ENCODE measurements around the gene TGFBR3L. TPM values are rescaled to one million over a fixed set of nuclear protein-coding genes. Genes with fewer than 3 reads are reported as not detected.

The TGFBR3L gene
- total and polyA plus RNA-seq, 2 of the 8 experiments (the other 6 are each of a cell fraction or from before 2014, with no cell fraction given), result 3.1 to 3.7 TPM

DNA sequence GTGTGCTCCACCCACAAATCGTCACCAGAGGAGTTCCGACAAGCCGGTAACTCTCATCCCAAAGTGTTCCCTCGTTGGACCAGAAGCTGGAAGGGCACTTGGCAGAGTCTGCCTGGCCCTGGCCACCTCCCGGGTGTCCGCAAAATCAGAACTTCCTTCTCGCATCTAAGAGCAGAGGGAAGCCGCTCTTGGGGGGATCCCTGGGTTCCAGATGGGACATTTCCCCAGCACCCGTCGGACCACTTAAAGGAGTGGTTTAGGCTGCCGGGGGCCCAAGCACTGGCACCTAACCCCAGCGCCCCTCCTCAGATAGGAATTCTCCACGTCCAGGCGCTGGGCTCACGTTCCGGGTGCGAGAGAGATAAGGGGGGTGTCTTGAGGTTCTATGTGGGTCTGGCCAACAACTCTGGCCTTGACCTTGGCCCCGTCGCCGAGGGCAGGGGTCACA is 11.8 kb upstream of the TGFBR3L start:
- CTCF ChIA-PET (ENCODE audit: partially characterized antibody), result interaction anchor here (0.9 to 4.9 kb wide), 13 partner anchors 12 to 174 kb away, joined by 3 to 14 read pairs (median 4); partner anchors contain the start of genes PRR36 and TGFBR3L
- Histone ChIP-seq H2BK15ac (ENCODE audit: low read length) (no peak overlapping the region), H3K4ac (replicated peaks; ENCODE audit: insufficient read length, low read depth, low read length) (no peak overlapping the region), H4K5ac (ENCODE audit: insufficient read length, low read depth, low read length) (peak overlapping the region; percentile 65), H2AFZ (ENCODE audit: low read length) (no peak overlapping the region), H3K36me3 (ENCODE audit: control insufficient read depth in 2 of 4, insufficient read depth in 4 of 4, low read length in 3 of 4) (no peaks in the 10 kb centered on the region; a peak in 2 of 8 replicates), H2BK12ac (ENCODE audit: low read depth, low read length) (0 out of 2 replicates have a peak overlapping the region, but pooled peaks have one; percentile 27), H3K23ac (ENCODE audit: insufficient read length) (no peak overlapping the region), H3K18ac (ENCODE audit: extremely low read depth, low read length) (peak overlapping the region; percentile 86; the same call in 1 of the 2 replicates), H3K4me1 (replicated peaks in 1 of 4; ENCODE audit: control insufficient read depth in 3 of 4, insufficient read depth in 4 of 4, low read length in 3 of 4) (peaks cover 0 to 13% (median 7%) of the 10 kb centered on the region in 4 experiments; a peak in 5 of 7 replicates), H3K23me2 (ENCODE audit: low read depth, low read length) (peaks cover 13% of the 10 kb centered on the region), H3K9me3 (ENCODE audit: insufficient read depth in 2 of 2, low read depth in 1 of 2, low read length in 1 of 2) (no peaks in the 10 kb centered on the region), H3K27ac (ENCODE audit: low read depth, low read length) (peak overlapping the region; percentile 66; the same call in 1 of the 2 replicates), H3K4me3 (ENCODE audit: extremely low read depth in 1 of 4, insufficient read depth in 2 of 4, low read depth in 3 of 4, low read length in 4 of 4) (peak overlapping the region; percentile 30 to 86 (median 44)), H4K20me1 (replicated peaks in 1 of 2; ENCODE audit: control insufficient read depth in 1 of 2, insufficient read depth in 2 of 2, low read length in 2 of 2) (peaks cover 0 to 5% of the 10 kb centered on the region in 2 experiments), H3K56ac (replicated peaks; ENCODE audit: insufficient read length, low read depth, low read length) (no peak overlapping the region), H2AK5ac (ENCODE audit: low read depth, low read length) (peak overlapping the region; percentile 82; the same call in 1 of the 2 replicates), H2BK20ac (ENCODE audit: low read length) (no peak overlapping the region), H2BK5ac (ENCODE audit: low read depth, low read length) (peak overlapping the region; percentile 95), H3K9ac (replicated peaks in 1 of 4; ENCODE audit: extremely low read depth in 1 of 4, low read depth in 3 of 4, low read length in 3 of 4) (peak overlapping the region in 3 of 4 experiments; percentile 49 to 64 (median 63); a peak in 6 of 7 replicates), H3K4me2 (ENCODE audit: insufficient read depth in 1 of 2, low read depth in 2 of 2, low read length in 2 of 2) (peak overlapping the region; percentile 55 to 75), H3K79me1 (ENCODE audit: low read depth, low read length) (peaks cover 9% of the 10 kb centered on the region), H4K8ac (ENCODE audit: extremely low read depth, insufficient read depth, low read length) (peak overlapping the region; percentile 90; the same call in 1 of the 2 replicates), H3K27me3 (replicated peaks in 1 of 4; ENCODE audit: control insufficient read depth in 3 of 4, extremely low read depth in 1 of 4, insufficient read depth in 3 of 4, low read length in 3 of 4) (no peaks in the 10 kb centered on the region), H3K14ac (ENCODE audit: insufficient read length) (no peak overlapping the region), H4K91ac (replicated peaks; ENCODE audit: insufficient read length, low read length) (peak overlapping the region; percentile 90), H2BK120ac (replicated peaks; ENCODE audit: low read depth, low read length) (no peak overlapping the region), H3K79me2 (ENCODE audit: control insufficient read depth in 1 of 2, insufficient read depth in 2 of 2, low read length in 2 of 2) (peaks cover 0 to 22% of the 10 kb centered on the region in 2 experiments; a peak in 2 of 4 replicates)
- 51% methylated on average over 20 of the region's 20 CpGs; no CpG with 5 or more reads in 1 of the 2 experiments for WGBS, 2 experiments (ENCODE audit: extremely low coverage in 1 of 2, insufficient coverage in 1 of 2, insufficient read length in 1 of 2, insufficient replicate concordance in 2 of 2, low coverage in 1 of 2, low lambda C conversion rate in 2 of 2, missing lambda C conversion rate in 1 of 2)
- POLR2A ChIA-PET (ENCODE audit: partially characterized antibody), result interaction anchor here (1.0 to 5.0 kb wide), 10 partner anchors 9 to 45 kb away, joined by 4 to 22 read pairs (median 5); partner anchors contain the start of genes LRRC8E, SNAPC2 and TGFBR3L
- DNase-seq (ENCODE audit: low read depth in 1 of 2, low spot score in 2 of 2) (no peak), FAIRE-seq (no peak)
- 0 out of 2 replicates have a peak, but pooled peaks have one; percentile 16 for TF ChIP-seq RXRA (IDR thresholded peaks at IDR 0.05; ENCODE audit: insufficient read depth, low read depth, low read length)
- TF ChIP-seq GTF2F1 (IDR thresholded peaks at IDR 0.05; ENCODE audit: borderline replicate concordance, low read depth, low read length), result no peak

Measured in H1 (cell line).